A549 (cell line): Measurements from ENCODE around the gene SPTB. TPM values are rescaled to one million over a fixed set of nuclear protein-coding genes. Genes with fewer than 3 reads are reported as not detected.

Experiments used
- ATAC-seq, 2 experiments: fragments of 200-7000 bp in 1 of 2; fragments of >200 bp in 1 of 2; cut with Nextera tagmentation in 1 of 2; cut with Tn5 transposase in 1 of 2; 3 replicates each; pipeline versions ENCODE4 v1.8.0 to v1.9.1; 2018 to 2020; ENCODE audit warnings: mild to moderate bottlenecking in 1 of 2, moderate library complexity in 1 of 2
- CTCF ChIA-PET: fragments of 300-600 bp; sonication (Branson Sonifier 250); formaldehyde crosslinking; extraction: SDS; loops from one replicate; lab custom pipeline; 2021; ENCODE audit warnings: antibody characterized with exemption, inconsistent platforms; lab: Yijun Ruan, JAX
- POLR2A ChIA-PET: fragments of 350-600 bp; formaldehyde crosslinking; extraction: SDS; loops from one replicate; lab custom pipeline; 2021; ENCODE audit warnings: antibody characterized with exemption, inconsistent platforms; lab: Yijun Ruan, JAX
- DNase-seq, 2 experiments: peaks; one replicate each; pipeline versions ENCODE4 v3.0.0 to v3.0.0-alpha.2; 2011 to 2016; ENCODE audit warnings: low read depth in 1 of 2, low spot score in 1 of 2
- FAIRE-seq: peaks from 2 replicates; lab custom pipeline; 2011; peaks lifted over from hg19 to GRCh38; lab: Jason Lieb, UNC
- H3K27ac ChIP-seq, 2 experiments: fragments of >200 bp; sonication (Bioruptor Twin); formaldehyde crosslinking; 3 replicates each; pipeline ENCODE4 v1.5.1; 2016 to 2017
- H3K4me1 ChIP-seq: fragments of >200 bp; sonication (Bioruptor Twin); formaldehyde crosslinking; 3 replicates; pipeline ENCODE4 v1.6.1; 2016
- H3K4me2 ChIP-seq: fragments of >200 bp; sonication (Bioruptor Twin); formaldehyde crosslinking; 3 replicates; pipeline ENCODE4 v1.6.1; 2016
- H3K4me3 ChIP-seq: fragments of >200 bp; sonication (Bioruptor Twin); formaldehyde crosslinking; 3 replicates; pipeline ENCODE4 v1.5.1; 2016
- H3K9me3 ChIP-seq: fragments of >200 bp; sonication (Bioruptor Twin); formaldehyde crosslinking; 3 replicates; pipeline ENCODE4 v1.6.1; 2016
- CBX2 ChIP-seq: fragments of 200-600 bp; sonication (generic); IDR thresholded peaks from 2 replicates; pipeline ENCODE4 v1.6.1; 2016; ENCODE audit warnings: low read depth, mild to moderate bottlenecking, borderline replicate concordance
- E2F6 ChIP-seq: IDR thresholded peaks from 2 replicates; pipeline ENCODE4 v1.6.1; 2012; ENCODE audit warnings: low read depth, borderline replicate concordance
- EHMT2 ChIP-seq: fragments of 200-600 bp; sonication (generic); IDR thresholded peaks from 2 replicates; pipeline ENCODE4 v1.6.1; 2016; ENCODE audit warnings: antibody characterized with exemption, low read depth, mild to moderate bottlenecking, moderate library complexity
- FOSB ChIP-seq: fragments of 250-450 bp; sonication (Bioruptor Pico); IDR thresholded peaks from 2 replicates; pipeline ENCODE4 v1.5.0; 2020; ENCODE audit warnings: mild to moderate bottlenecking, moderate library complexity
- FOSL2 ChIP-seq, 2 experiments: fragments of 450-650 bp in 1 of 2; fragments of >200 bp in 1 of 2; sonication (Bioruptor Twin) in 1 of 2; formaldehyde crosslinking; IDR thresholded peaks; 2 replicates each; pipeline versions ENCODE4 v1.5.0 to v1.6.1; 2016 to 2020; ENCODE audit warnings: mild to moderate bottlenecking in 1 of 2, moderate library complexity in 1 of 2
- GATA3 ChIP-seq: IDR thresholded peaks from 2 replicates; pipeline ENCODE4 v1.6.1; 2012; ENCODE audit warnings: borderline replicate concordance
- JUN ChIP-seq, 2 experiments: fragments of >200 bp; sonication (Bioruptor Twin); formaldehyde crosslinking; IDR thresholded peaks; 2 replicates in 1 of 2; 3 replicates in 1 of 2; pipeline ENCODE4 v1.6.1; 2016 to 2017
- KDM5A ChIP-seq: fragments of 200-600 bp; sonication (generic); IDR thresholded peaks from 2 replicates; pipeline ENCODE4 v1.6.1; 2016; ENCODE audit warnings: antibody characterized with exemption, mild to moderate bottlenecking
- MAZ ChIP-seq: fragments of 150-350 bp; IDR thresholded peaks from 2 replicates; pipeline ENCODE4 v1.6.1; 2014; ENCODE audit warnings: antibody characterized with exemption, low read depth, low read length, borderline replicate concordance
- MYC ChIP-seq: IDR thresholded peaks from 2 replicates; pipeline ENCODE4 v1.6.1; 2012; ENCODE audit warnings: mild to moderate bottlenecking, inconsistent platforms, low read length, improper control_type of control experiment, borderline replicate concordance
- POLR2A ChIP-seq: IDR thresholded peaks from 2 replicates; pipeline ENCODE4 v1.6.1; 2012; ENCODE audit warnings: mild to moderate bottlenecking, low read length
- RAD21 ChIP-seq, 2 experiments: fragments of >200 bp in 1 of 2; sonication (Bioruptor Twin) in 1 of 2; formaldehyde crosslinking in 1 of 2; IDR thresholded peaks in 1 of 2; conservative IDR thresholded peaks in 1 of 2; 2 replicates in 1 of 2; 3 replicates in 1 of 2; pipeline ENCODE4 v1.6.1; 2012 to 2018; ENCODE audit warnings: inconsistent platforms in 1 of 2
- RARB ChIP-seq: fragments of 250-450 bp; sonication (Bioruptor Pico); IDR thresholded peaks from 2 replicates; pipeline ENCODE4 v1.8.0; 2021; ENCODE audit warnings: mild to moderate bottlenecking, moderate library complexity
- SMC3 ChIP-seq: fragments of >200 bp; sonication (Bioruptor Twin); formaldehyde crosslinking; IDR thresholded peaks from 3 replicates; pipeline ENCODE4 v1.6.1; 2018; ENCODE audit warnings: inconsistent platforms
- TFCP2L1 ChIP-seq: fragments of 250-450 bp; sonication (Bioruptor Pico); IDR thresholded peaks from 2 replicates; pipeline ENCODE4 v1.5.0; 2021; ENCODE audit warnings: mild to moderate bottlenecking
- USF2 ChIP-seq: fragments of 450-650 bp; IDR thresholded peaks from 2 replicates; pipeline ENCODE4 v1.6.1; 2014; ENCODE audit warnings: antibody characterized with exemption
- WGBS: methylation state at CpG from one replicate; pipeline ENCODE4 v1.1.6; 2017; ENCODE audit errors: missing lambda C conversion rate; 5-methylcytosine and 5-hydroxymethylcytosine counted together
- polyA plus RNA-seq, 4 experiments: library from polyadenylated mRNA; depleted of rRNA in 3 of 4; stranded (reverse); fragments of >200 nt; fragmentation: RNase III in 1 of 4; extraction: RNeasy Plus Mini Kit Qiagen cat#74134 plus additional on column Dnase treatment in 1 of 4; gene quantifications; 2 replicates in 3 of 4; 3 replicates in 1 of 4; pipeline ENCODE4 v1.2.3, GENCODE V29; 2011 to 2017
- TF ChIP-seq, protein P1 (sequence below): fragments of >200 bp; sonication (Bioruptor Twin); formaldehyde crosslinking; IDR thresholded peaks from 3 replicates; pipeline ENCODE4 v1.6.1; 2016
- TF ChIP-seq, protein P2 (sequence below): IDR thresholded peaks from 2 replicates; pipeline ENCODE4 v1.6.1; 2012

SPTB gene
- polyA plus RNA-seq, 2 of the 4 experiments (the other 2 are of a cell fraction): 0.27 to 2.1 TPM

DNA sequence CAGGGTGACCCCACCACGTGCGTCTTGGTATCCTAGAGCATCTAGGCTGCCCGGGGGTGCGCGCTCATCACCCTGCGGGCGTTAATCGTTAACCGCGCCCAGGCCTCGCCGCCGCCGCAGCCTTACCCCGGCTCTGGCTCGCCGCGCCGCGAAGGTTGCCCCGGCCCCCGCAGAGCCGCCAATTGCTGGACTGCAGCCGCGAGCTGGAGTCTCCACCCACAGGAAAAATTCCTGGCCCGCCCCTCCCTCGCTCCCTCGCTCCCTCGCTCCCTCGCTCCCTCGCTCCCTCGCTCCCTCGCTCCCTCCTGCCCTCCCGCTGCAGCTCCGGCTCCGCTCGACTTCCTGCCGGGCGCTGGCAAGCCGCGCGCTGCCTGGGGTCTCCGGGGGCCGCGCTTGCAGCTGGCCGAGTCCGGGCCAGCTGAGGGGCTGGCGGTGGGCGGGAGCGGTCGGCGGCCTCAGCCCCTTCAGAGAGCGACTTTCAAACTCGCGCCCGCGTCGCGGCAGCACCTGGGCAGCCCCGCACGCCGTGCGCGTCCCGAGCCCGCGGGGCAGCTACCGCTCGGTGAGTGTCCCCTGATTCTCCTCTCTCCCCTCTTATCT lies 175.5 kb downstream of the SPTB start, which contains the start of gene PLEKHG3:
TSS of gene PLEKHG3 (plus strand) at position 282 of the 600 bp plus-strand sequence. CDS start 23,208 bp downstream, outside the sequence.
- peak within 1 kb of the TSS; percentile 72 for H3K4me3 ChIP-seq
- H3K9me3 ChIP-seq: no peaks in the 10 kb centered on the region
- ChIA-PET POLR2A (interaction anchor here (0.9 to 3.3 kb wide), 4 partner anchors 12 to 164 kb away, joined by 3 to 16 read pairs (median 4); partner anchors contain the start of gene HSPA2), CTCF (interaction anchor here (0.8 to 4.2 kb wide), 15 partner anchors 11 to 187 kb away, joined by 3 to 23 read pairs (median 6); no protein-coding TSS in a partner anchor)
- H3K4me2 ChIP-seq: peak within 1 kb of the TSS; percentile 96
- peak; percentile 72 to 83 for ATAC-seq
- DNase-seq: peak; percentile 79 to 84
- peaks cover 58% of the 10 kb centered on the region for H3K4me1 ChIP-seq
- TF ChIP-seq CBX2 (no peak), FOSL2 (IDR thresholded peaks at IDR 0.05) (no peak), FOSL2 (CRISPR knock-in tag; IDR thresholded peaks at IDR 0.05) (no peak), RAD21 (conservative IDR thresholded peaks at IDR 0.05 in 1 of 2, IDR thresholded peaks at IDR 0.05 in 1 of 2) (0 out of 5 replicates have a peak, but pooled peaks of 1 of the 2 experiments have one; percentile 22), E2F6 (peak; percentile 82), GATA3 (peak; percentile 29; the same call in 1 of the 2 replicates), TFCP2L1 (CRISPR knock-in tag) (no peak), EHMT2 (no peak), POLR2A (no peak; the same call in 1 of the 2 replicates), JUN (IDR thresholded peaks at IDR 0.05) (peak in 1 of 2 experiments; percentile 57; a peak in 2 of 5 replicates), SMC3 (peak; percentile 31; the same call in 2 of the 3 replicates), FOSB (CRISPR knock-in tag) (no peak), KDM5A (no peak), MYC (peak; percentile 12; the same call in 1 of the 2 replicates), RARB (CRISPR knock-in tag) (no peak), USF2 (0 out of 2 replicates have a peak, but pooled peaks have one; percentile 21)
- TF ChIP-seq, protein P1, sequence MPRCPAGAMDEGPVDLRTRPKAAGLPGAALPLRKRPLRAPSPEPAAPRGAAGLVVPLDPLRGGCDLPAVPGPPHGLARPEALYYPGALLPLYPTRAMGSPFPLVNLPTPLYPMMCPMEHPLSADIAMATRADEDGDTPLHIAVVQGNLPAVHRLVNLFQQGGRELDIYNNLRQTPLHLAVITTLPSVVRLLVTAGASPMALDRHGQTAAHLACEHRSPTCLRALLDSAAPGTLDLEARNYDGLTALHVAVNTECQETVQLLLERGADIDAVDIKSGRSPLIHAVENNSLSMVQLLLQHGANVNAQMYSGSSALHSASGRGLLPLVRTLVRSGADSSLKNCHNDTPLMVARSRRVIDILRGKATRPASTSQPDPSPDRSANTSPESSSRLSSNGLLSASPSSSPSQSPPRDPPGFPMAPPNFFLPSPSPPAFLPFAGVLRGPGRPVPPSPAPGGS: 0 out of 3 replicates have a peak, but pooled peaks have one; percentile 45
- TF ChIP-seq, protein P2, sequence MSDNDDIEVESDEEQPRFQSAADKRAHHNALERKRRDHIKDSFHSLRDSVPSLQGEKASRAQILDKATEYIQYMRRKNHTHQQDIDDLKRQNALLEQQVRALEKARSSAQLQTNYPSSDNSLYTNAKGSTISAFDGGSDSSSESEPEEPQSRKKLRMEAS: peak; percentile 89
- TF ChIP-seq, all 56 proteins: peak for 9
- peak within 1 kb of the TSS; percentile 90 to 95 for H3K27ac ChIP-seq
- no peak for FAIRE-seq
- under 1% methylated on average over 21 of the region's 69 CpGs for WGBS

DNA sequence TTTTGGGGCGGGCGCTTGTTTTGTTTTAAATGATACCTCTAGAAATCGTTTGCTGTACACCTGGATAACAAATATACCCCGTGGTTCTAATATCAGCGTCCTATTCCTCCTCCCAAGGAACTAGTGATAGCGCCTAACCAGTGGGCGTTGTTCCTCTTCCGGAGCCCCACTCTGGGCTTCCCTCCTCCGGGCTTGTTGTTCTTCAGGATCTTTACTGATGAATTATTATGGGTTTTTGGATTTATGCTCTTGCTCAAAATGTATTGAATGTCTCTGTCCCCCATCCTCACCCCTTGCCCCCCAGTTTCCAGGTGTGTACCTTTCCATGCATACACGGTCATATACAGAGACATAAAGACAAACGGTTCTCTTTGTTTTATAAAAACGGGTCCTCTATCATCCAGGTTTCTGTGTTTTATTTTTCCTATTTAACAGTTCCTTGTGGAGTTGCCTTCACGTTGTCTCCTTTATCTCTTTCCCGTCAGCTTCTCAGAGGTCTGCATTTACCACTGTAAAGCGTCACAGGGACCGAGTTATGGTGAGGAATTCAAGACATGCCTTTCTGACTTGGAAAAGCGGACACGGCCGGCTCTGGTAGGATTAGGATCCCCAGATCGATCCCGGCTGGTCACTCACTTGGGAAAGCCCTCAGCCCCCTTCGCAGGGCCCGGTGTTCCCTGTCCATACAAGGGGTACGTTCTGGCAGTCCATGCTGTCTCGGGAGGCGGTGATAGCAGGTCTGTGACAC lies 176.1 kb downstream of the SPTB start:
- CTCF ChIA-PET: interaction anchor here (0.8 to 4.1 kb wide), 13 partner anchors 10 to 187 kb away, joined by 3 to 23 read pairs (median 6); no protein-coding TSS in a partner anchor
- FAIRE-seq: no peak
- POLR2A ChIA-PET: interaction anchor here (0.5 to 3.3 kb wide), 4 partner anchors 11 to 59 kb away, joined by 3 to 16 read pairs (median 4); no protein-coding TSS in a partner anchor
- Histone ChIP-seq H3K4me2 (peak overlapping the region; percentile 96), H3K4me1 (peaks cover 58% of the 10 kb centered on the region)
- DNase-seq: no peak
- no peak for TF ChIP-seq MAZ
- TF ChIP-seq, all 56 proteins: peak for 0
- Histone ChIP-seq H3K9me3 (no peaks in the 10 kb centered on the region), H3K27ac (peak overlapping the region; percentile 90 to 95), H3K4me3 (peak overlapping the region; percentile 72)
- no peak; a peak in 1 of 6 replicates for ATAC-seq
- 51% methylated on average over 26 of the region's 26 CpGs for WGBS
